HL-60 (cell line): Measurements from ENCODE around the gene FHL5.
"Not testable (repeated sequence)": the region's sequence is repeated elsewhere in the genome, so short reads cannot be mapped to it uniquely, and the experiment has no call there.

Source experiments
- DNase-seq, 2 experiments: peaks; one replicate each; pipeline ENCODE4 v3.0.0-alpha.2; 2010 to 2020; ENCODE audit warnings: low read depth in 1 of 2, low spot score in 1 of 2
- H3K27ac ChIP-seq: fragments of 250-450 bp; sonication (Bioruptor Pico); replicated peaks from 2 replicates; pipeline ENCODE4 v1.5.1; 2020; ENCODE audit warnings: mild to moderate bottlenecking, moderate library complexity
- H3K27me3 ChIP-seq: fragments of 250-450 bp; sonication (Bioruptor Pico); 2 replicates; pipeline ENCODE4 v1.5.1; 2021; ENCODE audit warnings: mild to moderate bottlenecking, moderate library complexity; ENCODE audit not compliant: insufficient read depth, poor library complexity, severe bottlenecking
- H3K4me3 ChIP-seq: replicated peaks from 2 replicates; pipeline ENCODE4 v1.5.1; 2011; ENCODE audit warnings: mild to moderate bottlenecking, control low read depth, low read length; ENCODE audit not compliant: insufficient read depth
- CTCF ChIP-seq: IDR thresholded peaks from one replicate; pipeline ENCODE4 v1.5.1; 2011; ENCODE audit warnings: low read length, control low read depth, inconsistent platforms; ENCODE audit not compliant: insufficient read depth
- GABPA ChIP-seq: IDR thresholded peaks from 2 replicates; pipeline ENCODE4 v1.6.1; 2012; ENCODE audit warnings: low read depth
- POLR2AphosphoS5 ChIP-seq: IDR thresholded peaks from 2 replicates; pipeline ENCODE4 v1.6.1; 2012; ENCODE audit warnings: low read depth
- REST ChIP-seq: IDR thresholded peaks from 2 replicates; pipeline ENCODE4 v1.6.1; 2012; ENCODE audit warnings: low read depth; ENCODE audit not compliant: insufficient replicate concordance
- SPI1 ChIP-seq: IDR thresholded peaks from 2 replicates; pipeline ENCODE4 v1.6.1; 2012; ENCODE audit warnings: low read depth, mild to moderate bottlenecking, borderline replicate concordance

Gene FHL5

GRCh38 chr6:96547654-96548053 lies 15.3 kb upstream of the FHL5 start:
- TF ChIP-seq REST (no peak), GABPA (no peak), SPI1 (no peak), POLR2AphosphoS5 (no peak), CTCF (no peak)
- no peak overlapping the region for H3K27ac ChIP-seq
- no peaks in the 10 kb centered on the region for H3K27me3 ChIP-seq
- no peak overlapping the region for H3K4me3 ChIP-seq
- DNase-seq: no peak

GRCh38 chr6:96554558-96554957 lies 8.4 kb upstream of the FHL5 start:
- TF ChIP-seq CTCF (no peak), REST (no peak), SPI1 (no peak), POLR2AphosphoS5 (no peak), GABPA (no peak)
- no peak overlapping the region for H3K4me3 ChIP-seq
- H3K27me3 ChIP-seq: no peaks in the 10 kb centered on the region
- no peak overlapping the region for H3K27ac ChIP-seq
- DNase-seq: no peak

GRCh38 chr6:96559740-96560139 lies 3.2 kb upstream of the FHL5 start:
- H3K4me3 ChIP-seq, H3K27ac ChIP-seq, DNase-seq, H3K27me3 ChIP-seq: not testable (repeated sequence)

GRCh38 chr6:96563853-96564252 lies 925 bp downstream of the FHL5 start:
- Histone ChIP-seq H3K4me3 (no peak overlapping the region), H3K27ac (no peak overlapping the region), H3K27me3 (peaks cover 8% of the 10 kb centered on the region)
- DNase-seq: no peak
- TF ChIP-seq REST (no peak), POLR2AphosphoS5 (no peak), CTCF (no peak), SPI1 (no peak), GABPA (no peak)
